Activated CD4-positive, alpha-beta T cell treated with anti-CD3 and anti-CD28 coated beads, Interleukin-2, amount 50 U/mL, for 16 hours (primary cell): Measurements from ENCODE around the gene PCDHA1.

Experiments used
- DNase-seq: peaks from one replicate; pipeline ENCODE4 v3.0.0-alpha.2; 2020

Gene PCDHA1

GRCh38 chr5:140926443-140927227, 140.7 kb downstream of the PCDHA1 start:
- peak; percentile 1 for DNase-seq

DNA sequence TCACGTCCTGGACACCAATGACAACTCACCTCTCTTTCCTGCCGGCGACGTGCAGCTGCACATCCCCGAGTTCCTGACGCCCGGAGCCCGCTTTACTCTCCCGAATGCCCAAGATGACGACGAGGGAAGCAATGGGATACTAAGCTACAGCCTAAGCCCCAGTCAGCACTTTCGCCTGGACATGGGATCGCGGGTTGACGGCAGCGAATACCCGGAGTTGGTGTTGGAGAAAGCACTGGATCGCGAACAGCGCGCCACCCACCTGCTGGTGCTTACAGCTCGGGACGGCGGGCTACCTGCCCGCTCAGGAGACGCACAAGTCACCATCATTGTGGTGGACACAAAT, 141.3 kb downstream of the PCDHA1 start:
- DNase-seq, result no peak

- DNase-seq, result no peak
These were observed 149.1 kb downstream of the PCDHA1 start for GRCh38 chr5:140934964-140935606.

DNA sequence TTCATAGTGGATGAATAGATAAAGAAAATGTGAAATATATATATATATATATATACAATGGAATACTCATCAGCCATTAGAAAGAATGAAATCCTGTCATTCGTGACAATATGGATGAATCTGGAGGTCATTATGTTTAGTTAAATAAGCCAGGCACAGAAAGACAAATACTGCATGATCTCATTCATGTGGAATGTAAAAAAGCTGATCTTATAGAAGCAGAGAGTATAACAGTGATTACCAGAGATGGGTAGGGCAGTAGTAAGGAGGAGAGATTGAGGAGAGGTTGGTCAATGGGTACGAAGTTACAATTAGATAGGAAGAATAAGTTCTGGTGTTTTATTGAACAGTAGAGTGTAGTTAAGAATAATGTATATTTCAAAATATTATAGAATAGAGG, 160.6 kb downstream of the PCDHA1 start:
- DNase-seq, result no peak

- DNase-seq, result no peak
These were observed 165.7 kb downstream of the PCDHA1 start for GRCh38 chr5:140951636-140952035.

- DNase-seq, result no peak
These were observed 167.3 kb downstream of the PCDHA1 start for GRCh38 chr5:140953234-140953633.

DNA sequence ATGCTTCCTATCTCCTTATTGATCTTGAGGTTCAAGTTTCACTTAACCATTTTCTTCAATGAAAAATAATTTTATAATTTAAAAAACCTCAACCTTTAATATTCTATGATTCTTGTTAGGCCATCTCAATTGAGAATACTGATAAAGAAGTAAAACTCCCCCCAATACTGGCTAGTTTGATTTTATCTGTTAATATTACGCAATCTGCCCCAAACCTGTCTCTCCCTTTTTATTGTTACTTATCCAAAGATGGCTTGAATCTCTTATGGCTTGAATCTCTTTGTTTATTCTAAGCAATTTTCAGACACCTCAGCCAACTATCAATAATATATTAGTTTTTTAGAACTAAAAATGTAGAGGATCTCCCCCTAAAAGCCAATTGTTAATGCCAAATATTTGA, 176.2 kb downstream of the PCDHA1 start:
- DNase-seq, result no peak

- DNase-seq, result no peak
These were observed 178.4 kb downstream of the PCDHA1 start for GRCh38 chr5:140964356-140964755.

GRCh38 chr5:140965905-140966292, 180.0 kb downstream of the PCDHA1 start:
- no peak for DNase-seq

DNA sequence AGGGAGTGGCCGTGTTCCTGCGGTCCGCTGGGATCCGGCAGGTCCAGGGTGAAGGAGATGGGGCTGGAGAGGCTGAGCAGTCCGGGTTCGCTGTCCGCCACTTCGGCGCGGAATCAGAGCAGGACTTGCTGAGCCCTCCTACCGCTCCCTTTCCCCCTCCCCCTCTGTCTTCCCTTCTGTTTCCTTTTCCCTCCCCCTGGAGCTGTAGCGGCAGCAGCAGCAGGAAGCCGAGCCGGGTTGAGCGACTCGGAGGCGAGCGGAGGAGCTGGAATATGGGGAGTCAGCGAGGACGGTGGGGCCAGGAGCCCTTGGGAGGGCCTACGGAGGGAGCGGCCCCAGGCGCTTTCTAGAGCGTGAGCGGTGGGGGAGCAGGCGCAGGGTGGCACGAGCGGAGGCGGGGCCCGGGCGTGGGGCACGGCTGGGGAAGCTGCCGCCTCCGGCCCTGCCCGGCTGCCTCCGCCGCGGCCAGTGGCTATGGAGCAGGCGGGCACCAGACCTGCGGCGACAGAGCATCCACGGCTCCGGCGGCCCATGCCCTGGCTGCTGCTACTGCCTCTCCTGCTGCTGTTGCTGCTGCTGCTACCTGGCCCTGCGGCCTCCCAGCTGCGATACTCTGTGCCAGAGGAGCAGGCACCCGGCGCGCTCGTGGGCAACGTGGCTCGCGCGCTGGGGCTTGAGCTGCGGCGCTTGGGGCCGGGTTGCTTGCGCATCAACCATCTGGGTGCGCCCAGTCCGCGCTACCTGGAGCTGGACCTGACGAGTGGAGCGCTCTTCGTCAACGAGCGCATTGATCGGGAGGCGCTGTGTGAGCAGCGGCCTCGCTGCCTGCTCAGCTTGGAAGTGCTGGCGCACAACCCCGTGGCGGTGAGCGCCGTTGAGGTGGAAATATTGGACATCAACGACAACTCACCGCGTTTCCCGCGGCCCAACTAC, 180.6 kb downstream of the PCDHA1 start, which contains the start of gene PCDHAC2:
PCDHAC2 (plus strand) TSS at position 184 of the 933 bp plus-strand sequence; CDS start at position 475, 291 bp downstream.
- no peak for DNase-seq

GRCh38 chr5:140967226-140967893, 181.4 kb downstream of the PCDHA1 start:
- no peak for DNase-seq

- no peak for DNase-seq
These were observed 183.9 kb downstream of the PCDHA1 start for GRCh38 chr5:140969880-140970279.

GRCh38 chr5:140973550-140973949, 187.6 kb downstream of the PCDHA1 start:
- no peak for DNase-seq

DNA sequence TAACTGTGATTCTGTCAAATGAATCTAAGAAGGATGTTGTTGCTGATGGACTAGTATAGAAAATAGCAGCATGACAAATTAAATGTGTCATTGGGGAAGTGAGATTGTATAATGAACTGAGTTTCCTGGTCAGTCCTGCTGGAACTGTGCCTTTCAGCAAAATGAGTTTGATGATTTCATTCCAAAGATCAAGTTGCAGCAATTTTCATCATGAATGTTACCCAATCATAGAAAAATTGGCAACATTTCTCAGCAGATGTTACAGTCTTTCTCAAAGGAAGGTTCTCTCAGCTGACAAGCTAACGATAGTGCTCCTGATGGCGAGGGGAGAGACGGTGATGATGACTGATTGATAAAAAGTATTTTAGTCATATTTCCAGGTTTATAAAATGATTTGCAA, 191.1 kb downstream of the PCDHA1 start:
- DNase-seq, result no peak

GRCh38 chr5:140978260-140978659, 192.3 kb downstream of the PCDHA1 start:
- DNase-seq, result no peak

DNA sequence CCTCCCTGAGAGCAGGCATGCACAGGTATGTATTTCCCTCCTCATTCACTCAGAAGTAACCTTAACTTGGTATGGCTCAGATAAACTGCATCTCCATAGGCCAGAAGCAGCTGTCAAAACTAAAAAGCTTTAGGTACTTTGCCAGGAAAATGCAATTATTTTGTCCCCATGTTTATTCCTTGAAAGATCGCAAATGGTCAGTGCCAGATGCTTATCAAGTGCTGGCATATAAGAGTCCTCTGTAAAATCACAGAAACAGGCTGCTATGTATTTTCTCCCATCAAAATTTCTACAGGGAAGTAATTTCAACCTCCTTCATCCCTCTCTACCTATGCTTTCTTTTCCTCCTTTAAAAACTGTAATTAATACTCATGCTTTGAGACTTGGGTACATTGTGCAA, 193.0 kb downstream of the PCDHA1 start:
- no peak for DNase-seq

- DNase-seq, result no peak
These were observed 196.3 kb downstream of the PCDHA1 start for GRCh38 chr5:140982083-140982716.

GRCh38 chr5:140986117-140986521, 200.2 kb downstream of the PCDHA1 start:
- no peak for DNase-seq

DNA sequence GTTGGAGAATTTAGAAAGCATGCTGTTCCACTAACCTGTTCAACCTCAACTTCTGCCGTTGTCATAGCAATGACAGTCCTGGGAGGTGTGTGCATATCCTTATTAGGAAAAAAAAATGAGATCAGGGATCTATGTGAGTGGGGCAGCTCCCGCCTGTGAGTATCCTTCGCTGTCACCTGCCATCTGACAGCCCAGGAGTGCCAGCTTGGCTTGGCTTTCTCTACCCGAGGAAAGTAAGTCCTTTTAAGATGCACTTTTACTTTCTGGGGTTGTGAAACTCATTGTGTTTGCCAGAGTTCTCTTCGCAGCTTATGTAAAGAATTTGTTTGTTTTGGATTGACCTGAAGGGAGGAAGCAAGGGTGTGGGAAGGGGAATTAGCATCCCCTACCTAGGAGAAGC, 202.2 kb downstream of the PCDHA1 start:
- no peak for DNase-seq

GRCh38 chr5:140988608-140989007, 202.7 kb downstream of the PCDHA1 start:
- no peak for DNase-seq

DNA sequence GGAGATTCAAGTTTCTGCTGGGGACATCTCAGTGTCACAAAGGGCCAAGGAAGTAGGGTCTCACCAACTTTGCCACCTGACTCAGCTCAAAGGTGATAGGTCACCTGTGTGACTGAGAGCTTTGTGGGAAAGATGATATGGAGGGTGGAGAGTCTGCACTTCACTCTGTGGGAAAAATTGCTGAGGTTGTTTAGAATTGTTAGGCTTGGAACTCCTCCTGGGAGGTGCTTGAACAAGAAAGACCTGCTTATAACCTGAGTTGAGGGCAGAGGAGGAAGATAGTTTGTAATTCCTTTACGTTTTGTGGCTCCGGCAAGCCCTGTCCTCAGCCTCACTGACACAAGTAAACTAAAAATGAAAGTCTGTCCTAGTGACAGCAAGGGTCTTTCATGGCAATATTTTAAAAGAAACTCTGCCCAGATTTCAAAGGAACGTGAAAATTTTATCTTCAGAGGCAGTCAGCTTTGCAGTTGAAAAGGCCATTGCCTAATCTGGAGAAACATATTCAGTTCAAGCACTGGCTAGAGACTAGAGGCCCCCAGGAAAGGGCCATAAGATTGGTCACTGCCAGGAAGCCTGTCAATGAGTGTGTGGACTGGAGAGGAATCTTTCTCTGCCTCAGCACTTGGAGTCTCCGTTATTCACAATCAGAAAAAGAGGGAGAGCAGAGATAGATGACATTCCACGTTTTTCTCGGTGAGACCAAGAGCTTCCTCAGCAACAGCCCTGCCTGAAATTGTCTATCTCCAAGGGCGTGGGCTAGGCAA, 203.5 kb downstream of the PCDHA1 start:
- DNase-seq, result no peak

DNA sequence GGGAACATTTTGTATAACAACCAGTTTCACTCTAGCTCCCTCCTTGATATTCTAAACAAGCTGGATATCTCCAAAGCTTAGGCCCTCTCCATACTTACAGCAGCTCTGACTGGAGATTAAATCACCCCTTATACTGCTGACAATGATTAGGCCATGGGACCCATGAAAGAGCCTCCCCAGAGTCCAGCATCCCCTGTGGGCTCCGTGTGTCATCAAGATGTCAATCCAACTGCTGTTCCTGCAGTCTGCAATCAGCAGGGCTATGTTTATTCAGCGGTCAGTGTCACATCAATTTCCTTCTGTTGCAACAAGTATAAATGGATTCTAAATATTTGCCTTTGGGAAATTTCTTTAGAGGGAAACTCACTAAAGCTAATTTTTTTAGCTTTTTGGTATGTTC, 206.9 kb downstream of the PCDHA1 start:
- DNase-seq, result no peak
